HepG2 (cell line): ENCODE results near the gene STARD5. TPM values are rescaled to one million over a fixed set of nuclear protein-coding genes. Genes with fewer than 3 reads are reported as not detected.

Source experiments
- ATAC-seq: fragments of 200-7000 bp; cut with Tn5 transposase; 3 replicates; pipeline ENCODE4 v1.9.1; 2020; ENCODE audit warnings: mild to moderate bottlenecking, moderate library complexity
- BruUV-seq: library from RNA; stranded (reverse); fragments of 400-500 nt; replicated peaks from 2 replicates; lab custom pipeline; 2021; lab: Mats Ljungman, UMichigan
- CTCF ChIA-PET: fragments of 300-600 bp; formaldehyde crosslinking; extraction: SDS; loops from one replicate; lab custom pipeline; 2021; ENCODE audit warnings: low total read pairs, inconsistent platforms, low intra/inter-chr PET ratio; lab: Yijun Ruan, JAX
- POLR2A ChIA-PET: fragments of 350-600 bp; sonication (Branson Sonifier 250); formaldehyde crosslinking; loops from one replicate; lab custom pipeline; 2020; ENCODE audit warnings: antibody characterized with exemption, inconsistent platforms; lab: Yijun Ruan, JAX
- DNase-seq: peaks from one replicate; pipeline ENCODE4 v3.0.0-alpha.2; 2015; ENCODE audit warnings: low spot score
- FAIRE-seq: peaks from 3 replicates; lab custom pipeline; 2011; peaks lifted over from hg19 to GRCh38; lab: Jason Lieb, UNC
- H2AFZ ChIP-seq: one replicate; pipeline ENCODE4 v1.6.1; 2011; ENCODE audit warnings: low read length, inconsistent platforms
- H3K27ac ChIP-seq: fragments of 300-600 bp; 3 replicates; pipeline ENCODE4 v1.8.0; 2011; ENCODE audit warnings: mixed run types, mild to moderate bottlenecking, mixed read lengths, low read length, inconsistent platforms; ENCODE audit not compliant: insufficient read depth; ENCODE audit errors: extremely low read length
- H3K27me3 ChIP-seq, 2 experiments: fragments of 200-600 bp in 1 of 2; 2 replicates in 1 of 2; 3 replicates in 1 of 2; pipeline versions ENCODE4 v1.6.0 to v1.8.0; 2011; ENCODE audit warnings: low read length in 2 of 2, mild to moderate bottlenecking in 2 of 2, moderate library complexity in 2 of 2, inconsistent platforms in 1 of 2; ENCODE audit not compliant: insufficient read depth in 2 of 2, control insufficient read depth in 1 of 2
- H3K36me3 ChIP-seq, 2 experiments: fragments of 200-600 bp in 1 of 2; replicated peaks in 1 of 2; 2 replicates in 1 of 2; 3 replicates in 1 of 2; pipeline versions ENCODE4 v1.5.1 to v1.8.0; 2011; ENCODE audit warnings: low read length in 2 of 2, inconsistent platforms in 1 of 2; ENCODE audit not compliant: insufficient read depth in 2 of 2, control insufficient read depth in 1 of 2
- H3K4me1 ChIP-seq: 2 replicates; pipeline ENCODE4 v1.5.1; 2012; ENCODE audit warnings: low read length, inconsistent platforms; ENCODE audit not compliant: insufficient read depth
- H3K4me2 ChIP-seq: 2 replicates; pipeline ENCODE4 v1.6.0; 2011; ENCODE audit warnings: low read depth, low read length, inconsistent platforms
- H3K4me3 ChIP-seq, 3 experiments: fragments of 200-600 bp in 1 of 3; sonication (generic), shearing (Covaris generic) in 1 of 3; replicated peaks in 1 of 3; 2 replicates each; pipeline ENCODE4 v1.5.1; 2011 to 2016; ENCODE audit warnings: low read length in 3 of 3, inconsistent platforms in 2 of 3, low read depth in 2 of 3, mild to moderate bottlenecking in 2 of 3, control low read depth in 1 of 3, mixed read lengths in 1 of 3; ENCODE audit not compliant: insufficient read depth in 1 of 3
- H3K79me2 ChIP-seq: one replicate; pipeline ENCODE4 v1.6.1; 2011; ENCODE audit warnings: low read length, inconsistent platforms; ENCODE audit not compliant: insufficient read depth
- H3K9ac ChIP-seq: 2 replicates; pipeline ENCODE4 v1.6.0; 2011; ENCODE audit warnings: mild to moderate bottlenecking, low read depth, low read length, inconsistent platforms; ENCODE audit not compliant: insufficient read depth
- H3K9me3 ChIP-seq: 2 replicates; pipeline ENCODE4 v1.5.1; 2012; ENCODE audit warnings: mild to moderate bottlenecking, low read length
- H4K20me1 ChIP-seq: 2 replicates; pipeline ENCODE4 v1.6.0; 2011; ENCODE audit warnings: inconsistent platforms, mild to moderate bottlenecking, low read length, moderate library complexity; ENCODE audit not compliant: insufficient read depth
- CREM ChIP-seq, 2 experiments: sonication (generic) in 1 of 2; formaldehyde crosslinking in 1 of 2; IDR thresholded peaks; 2 replicates each; pipeline versions ENCODE4 v1.4.0 to v1.6.1; 2016 to 2020; ENCODE audit warnings: antibody characterized with exemption in 1 of 2, mild to moderate bottlenecking in 1 of 2, missing genetic modification reagents in 1 of 2
- E2F5 ChIP-seq: sonication (generic); formaldehyde crosslinking; conservative IDR thresholded peaks from 2 replicates; pipeline ENCODE4 v1.4.0; 2020; ENCODE audit warnings: missing genetic modification reagents
- FOSL1 ChIP-seq: sonication (generic); formaldehyde crosslinking; IDR thresholded peaks from 2 replicates; pipeline ENCODE4 v1.9.0; 2021; ENCODE audit warnings: missing genetic modification reagents, borderline replicate concordance
- NFE2 ChIP-seq: sonication (generic); formaldehyde crosslinking; IDR thresholded peaks from 2 replicates; pipeline ENCODE4 v1.4.0; 2020; ENCODE audit warnings: missing genetic modification reagents
- ZNF510 ChIP-seq: sonication (generic); formaldehyde crosslinking; IDR thresholded peaks from 2 replicates; pipeline ENCODE4 v1.4.0; 2020; ENCODE audit warnings: low read depth, mild to moderate bottlenecking, missing genetic modification reagents
- ZNF839 ChIP-seq: sonication (generic); formaldehyde crosslinking; IDR thresholded peaks from 2 replicates; pipeline ENCODE4 v1.4.0; 2020; ENCODE audit warnings: missing genetic modification reagents, mild to moderate bottlenecking, borderline replicate concordance
- WGBS: methylation state at CpG from one replicate; pipeline ENCODE4 v1.1.6; 2017; ENCODE audit warnings: low lambda C conversion rate; 5-methylcytosine and 5-hydroxymethylcytosine counted together
- in situ Hi-C: cut with HindIII; loops from 2 replicates; pipeline ENCODE4 v1.10.0; 2017; ENCODE audit warnings: low pct_unique_long_range_greater_than_20kb; ENCODE audit not compliant: extremely low pct_ligation_motif_present
- intact Hi-C: fragments of 100-400 bp; cut with micrococcal nuclease; formaldehyde crosslinking; loops from one replicate; pipeline ENCODE4 v1.10.0; 2022; ENCODE audit not compliant: unreplicated experiment
- polyA plus RNA-seq, 8 experiments: library from polyadenylated mRNA; depleted of rRNA in 3 of 8; stranded (reverse) in 7 of 8; unstranded in 1 of 8; fragments of >200 nt; fragmentation: Illumina TruSeq in 4 of 8; extraction: Trizol in 4 of 8; gene quantifications; 2 replicates each; pipeline versions ENCODE4 v1.2.1 to v1.2.3, GENCODE V29; 2011 to 2016; ENCODE audit warnings: low read depth in 4 of 8, missing spikeins in 1 of 8, mixed read lengths in 1 of 8; ENCODE audit not compliant: insufficient read depth in 1 of 8
- total RNA-seq, 5 experiments: library from RNA; depleted of rRNA; stranded (reverse); fragments of >200 nt; fragmentation: Illumina TruSeq; extraction: Trizol; gene quantifications; 2 replicates each; pipeline ENCODE4 v1.2.3, GENCODE V29; 2016; ENCODE audit warnings: low read depth in 1 of 5

Gene STARD5
- total and polyA plus RNA-seq, 2 of the 13 experiments (the other 11 are each of a cell fraction or from before 2014, with no cell fraction given) = 3.1 to 3.5 TPM

- TF ChIP-seq E2F5 (CRISPR knock-in tag) (no peak), FOSL1 (CRISPR knock-in tag) (no peak)
Observed at GRCh38 chr15:81270781-81271491, 53.0 kb downstream of the STARD5 start (continued).

GRCh38 chr15:81270188-81270587 is 53.8 kb downstream of the STARD5 start:
- H3K36me3 ChIP-seq = no peaks in the 10 kb centered on the region
- intact Hi-C loops (no loop called here), in situ Hi-C loops (no loop called here)
- DNase-seq (no peak), ATAC-seq (no peak), FAIRE-seq (no peak)
- POLR2A ChIA-PET = no interaction called here
- no peaks in the 10 kb centered on the region for H4K20me1 ChIP-seq
- no peaks in the 10 kb centered on the region for H3K9me3 ChIP-seq
- no peak overlapping the region for H3K4me3 ChIP-seq
- H3K4me1 ChIP-seq = peaks cover 10% of the 10 kb centered on the region
- no TSS peak for BruUV-seq
- H3K27me3 ChIP-seq = peaks cover 0 to 6% of the 10 kb centered on the region in 2 experiments; a peak in 2 of 5 replicates
- H2AFZ ChIP-seq = no peak overlapping the region
- H3K4me2 ChIP-seq = no peak overlapping the region
- no peaks in the 10 kb centered on the region for H3K79me2 ChIP-seq
- CTCF ChIA-PET = no interaction called here
- TF ChIP-seq ZNF510 (CRISPR knock-in tag) = no peak
- TF ChIP-seq NFE2 (CRISPR knock-in tag) = no peak
- no peak for TF ChIP-seq ZNF839 (CRISPR knock-in tag)
- TF ChIP-seq CREM (IDR thresholded peaks at IDR 0.05) = no peak
- no peak for TF ChIP-seq CREM (CRISPR knock-in tag; IDR thresholded peaks at IDR 0.05)
- WGBS = 2% methylated on average over 3 of the region's 3 CpGs
- H3K27ac ChIP-seq = no peak overlapping the region
- H3K9ac ChIP-seq = no peak overlapping the region
